Measurements from ENCODE around the gene KCNMB3.
"Not testable (repeated sequence)": the region's sequence is repeated elsewhere in the genome, so short reads cannot be mapped to it uniquely, and the experiment has no call there.

KCNMB3 gene

DNA sequence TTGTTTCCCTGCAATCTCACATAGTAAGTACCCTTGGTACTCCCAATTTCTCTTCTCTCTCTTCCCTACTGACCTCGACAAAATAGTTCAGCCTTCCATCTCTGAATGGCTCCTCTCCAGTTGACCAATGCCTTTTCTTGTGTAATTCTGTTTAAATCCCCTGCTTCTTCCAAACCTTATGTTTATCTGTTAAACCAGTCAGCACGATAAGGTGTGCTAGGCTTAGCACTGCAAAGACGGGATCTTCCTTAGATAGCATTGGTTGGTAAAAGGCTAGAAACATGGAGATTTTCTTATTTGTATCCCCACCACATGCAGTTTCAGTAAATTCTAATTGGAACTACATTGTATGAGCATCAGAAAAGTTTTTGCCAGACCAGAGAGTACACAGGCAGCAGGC is 25.8 kb upstream of the KCNMB3 start:
- TF ChIP-seq, protein P1, sequence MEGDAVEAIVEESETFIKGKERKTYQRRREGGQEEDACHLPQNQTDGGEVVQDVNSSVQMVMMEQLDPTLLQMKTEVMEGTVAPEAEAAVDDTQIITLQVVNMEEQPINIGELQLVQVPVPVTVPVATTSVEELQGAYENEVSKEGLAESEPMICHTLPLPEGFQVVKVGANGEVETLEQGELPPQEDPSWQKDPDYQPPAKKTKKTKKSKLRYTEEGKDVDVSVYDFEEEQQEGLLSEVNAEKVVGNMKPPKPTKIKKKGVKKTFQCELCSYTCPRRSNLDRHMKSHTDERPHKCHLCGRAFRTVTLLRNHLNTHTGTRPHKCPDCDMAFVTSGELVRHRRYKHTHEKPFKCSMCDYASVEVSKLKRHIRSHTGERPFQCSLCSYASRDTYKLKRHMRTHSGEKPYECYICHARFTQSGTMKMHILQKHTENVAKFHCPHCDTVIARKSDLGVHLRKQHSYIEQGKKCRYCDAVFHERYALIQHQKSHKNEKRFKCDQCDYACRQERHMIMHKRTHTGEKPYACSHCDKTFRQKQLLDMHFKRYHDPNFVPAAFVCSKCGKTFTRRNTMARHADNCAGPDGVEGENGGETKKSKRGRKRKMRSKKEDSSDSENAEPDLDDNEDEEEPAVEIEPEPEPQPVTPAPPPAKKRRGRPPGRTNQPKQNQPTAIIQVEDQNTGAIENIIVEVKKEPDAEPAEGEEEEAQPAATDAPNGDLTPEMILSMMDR (conservative IDR thresholded peaks at IDR 0.05; ENCODE audit: low read depth): no peak
- DNase-seq (ENCODE audit: low spot score): no peak
- no peak overlapping the region for H3K27ac ChIP-seq
- ChIA-PET POLR2A (ENCODE audit: low non-redundant PET) (no interaction called here), CTCF (no interaction called here)

DNA sequence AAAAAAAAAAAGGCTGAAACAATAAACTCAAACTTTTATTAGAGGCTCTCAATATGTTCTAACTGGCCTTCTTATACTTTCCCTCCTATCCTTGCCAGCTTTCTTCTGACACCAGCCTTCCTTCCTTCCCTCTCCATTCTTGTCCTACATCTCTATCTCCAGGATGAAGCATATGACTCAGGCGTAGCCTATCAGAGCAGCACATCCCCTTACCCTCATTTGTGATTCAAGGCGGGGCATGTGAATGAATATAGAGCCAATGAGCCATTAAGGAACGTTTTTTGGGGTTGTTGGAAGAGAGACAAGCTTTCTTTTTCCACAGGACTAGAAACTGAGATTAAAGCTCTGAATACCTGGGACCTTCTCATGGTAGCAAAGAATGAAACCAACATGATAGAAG is 25.1 kb upstream of the KCNMB3 start:
- CTCF ChIA-PET: no interaction called here
- no peak overlapping the region for H3K27ac ChIP-seq
- POLR2A ChIA-PET (ENCODE audit: low non-redundant PET): no interaction called here
- no peak for DNase-seq (ENCODE audit: low spot score)
- TF ChIP-seq, protein P1 (conservative IDR thresholded peaks at IDR 0.05; ENCODE audit: low read depth): no peak

DNA sequence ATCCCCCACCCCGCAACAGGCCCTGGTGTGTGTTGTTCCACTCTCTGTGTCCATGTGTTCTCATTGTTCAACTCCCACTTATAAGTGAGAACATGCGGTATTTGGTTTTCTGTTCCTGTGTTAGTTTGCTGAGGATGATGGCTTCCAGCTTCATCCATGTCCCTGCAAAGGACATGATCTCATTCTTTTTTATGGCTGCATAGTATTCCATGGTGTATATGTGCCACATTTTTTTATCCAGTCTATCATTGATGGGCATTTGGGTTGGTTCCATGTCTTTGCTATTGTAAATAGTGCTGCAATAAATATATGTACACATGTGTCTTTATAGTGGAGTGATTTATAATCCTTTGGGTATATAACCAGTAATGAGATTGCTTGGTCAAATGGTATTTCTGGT is 23.5 kb upstream of the KCNMB3 start:
- CTCF ChIA-PET; H3K27ac ChIP-seq; DNase-seq (ENCODE audit: low spot score); POLR2A ChIA-PET (ENCODE audit: low non-redundant PET): not testable (repeated sequence)

DNA sequence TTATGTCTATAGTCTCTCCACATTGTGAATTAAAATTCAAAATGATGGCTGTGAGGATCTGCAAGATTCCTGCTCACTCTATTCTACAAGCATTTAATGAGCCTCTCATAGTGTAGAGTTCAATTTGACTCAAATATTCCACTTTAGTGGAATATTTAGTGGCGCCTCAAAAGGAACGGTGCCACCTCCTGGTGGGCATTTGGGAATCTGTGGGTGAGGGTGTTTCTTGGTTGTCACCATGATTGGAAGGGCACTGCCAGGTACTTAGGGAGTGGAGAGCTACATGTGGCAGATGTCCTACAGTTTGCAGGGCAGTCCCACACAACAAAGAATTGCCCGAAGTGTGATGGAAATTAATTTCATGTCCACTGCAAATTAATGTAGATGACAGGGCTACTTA is 21.5 kb upstream of the KCNMB3 start:
- DNase-seq (ENCODE audit: low spot score): no peak
- TF ChIP-seq, protein P1 (conservative IDR thresholded peaks at IDR 0.05; ENCODE audit: low read depth): no peak
- no peak overlapping the region for H3K27ac ChIP-seq
- ChIA-PET CTCF (interaction anchor here (0.7 to 1.4 kb wide), 2 partner anchors 166 to 1873 kb away, joined by 3 to 4 read pairs; no protein-coding TSS in a partner anchor), POLR2A (ENCODE audit: low non-redundant PET) (no interaction called here)

DNA sequence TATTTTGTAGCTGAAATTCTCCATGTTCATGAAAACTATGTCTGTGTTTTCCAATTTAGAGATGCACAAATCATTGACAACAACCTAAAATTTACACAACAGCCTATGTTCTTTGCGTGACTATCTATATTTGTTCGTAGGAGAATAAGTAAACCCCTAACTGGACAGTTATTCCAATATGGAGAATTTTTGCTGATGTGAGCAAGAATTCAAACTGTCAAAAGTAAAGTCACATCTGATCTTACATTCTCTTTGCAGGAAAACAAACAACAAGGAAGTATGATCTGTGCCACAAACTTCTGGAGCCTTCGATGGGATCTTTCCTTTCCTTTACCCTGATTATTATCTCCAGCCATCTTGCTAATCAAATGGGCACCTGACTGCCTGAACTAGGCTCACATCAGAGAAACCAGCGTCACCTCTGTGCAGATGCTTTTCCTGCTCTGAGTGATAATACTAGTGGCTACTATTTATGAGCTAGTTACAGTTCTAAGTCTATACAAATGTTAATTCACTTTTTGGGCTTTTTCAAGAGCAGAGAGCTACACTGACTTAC is 18.3 kb upstream of the KCNMB3 start:
- ChIA-PET CTCF (interaction anchor here (0.6 to 0.7 kb wide), 2 partner anchors 47 to 130 kb away, joined by 3 read pairs; no protein-coding TSS in a partner anchor), POLR2A (ENCODE audit: low non-redundant PET) (no interaction called here)
- no peak overlapping the region for H3K27ac ChIP-seq
- no peak for DNase-seq (ENCODE audit: low spot score)
- TF ChIP-seq, protein P1 (conservative IDR thresholded peaks at IDR 0.05; ENCODE audit: low read depth): no peak

DNA sequence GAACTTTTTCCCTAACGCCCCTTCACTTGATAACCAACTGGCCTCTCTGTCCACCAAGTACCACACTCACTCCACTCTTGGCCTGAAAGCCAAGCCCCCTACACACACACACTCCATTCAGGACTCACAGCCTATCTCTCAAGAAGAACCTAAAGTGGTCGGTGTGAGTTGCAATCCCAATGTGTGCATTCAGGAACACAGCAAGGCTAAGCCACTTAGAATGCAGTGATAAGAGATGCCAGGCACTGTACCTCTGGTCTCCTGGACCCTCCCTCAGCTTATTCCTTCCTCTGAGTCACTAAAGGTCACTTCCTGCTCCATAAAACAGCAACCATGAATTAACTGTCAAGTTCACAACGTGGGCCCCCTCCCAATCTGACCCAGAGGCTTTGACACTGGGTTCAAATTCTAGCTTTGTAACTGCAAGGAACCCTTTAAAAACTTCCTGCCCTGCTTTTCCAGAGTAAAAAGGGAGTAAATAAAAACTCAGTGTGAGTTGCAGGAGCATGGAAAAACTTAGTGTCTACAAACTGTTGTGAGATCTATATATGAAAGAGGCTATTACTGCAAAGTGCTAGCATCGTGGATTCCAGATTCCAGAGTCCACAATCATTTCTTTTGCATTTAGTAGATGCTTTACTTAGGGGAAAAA is 17.6 kb upstream of the KCNMB3 start:
- H3K27ac ChIP-seq: no peak overlapping the region
- DNase-seq (ENCODE audit: low spot score): no peak
- POLR2A ChIA-PET (ENCODE audit: low non-redundant PET): no interaction called here
- TF ChIP-seq, protein P1 (conservative IDR thresholded peaks at IDR 0.05; ENCODE audit: low read depth): no peak
- CTCF ChIA-PET: interaction anchor here (0.7 kb wide), 1 partner anchor 10 kb away, joined by 4 read pairs; no protein-coding TSS in a partner anchor

DNA sequence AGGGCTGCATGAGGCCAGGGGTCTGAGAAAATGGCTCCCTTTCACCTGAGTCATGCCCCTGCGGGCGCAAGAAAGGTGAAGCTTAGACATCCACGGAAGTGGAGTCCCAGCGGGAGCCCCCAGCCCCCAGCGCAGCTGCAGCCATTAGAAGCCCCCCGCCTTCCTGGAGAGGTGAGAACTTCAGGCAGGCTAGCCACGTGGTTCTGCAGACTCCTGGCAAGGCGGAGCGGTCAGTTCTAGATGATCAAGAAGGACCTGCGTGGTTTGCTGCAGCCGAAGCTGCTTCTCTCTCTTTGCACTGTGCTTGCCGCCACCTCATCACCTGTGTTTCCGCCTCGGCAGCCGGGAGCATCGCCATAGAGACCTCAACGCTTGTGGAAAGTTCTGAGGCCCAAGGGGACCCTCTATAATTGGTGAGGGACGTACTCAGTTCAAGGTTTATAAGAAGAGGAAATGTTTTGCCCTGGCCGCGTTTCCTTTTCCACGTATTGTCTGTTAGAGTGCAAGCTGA is 15.8 kb upstream of the KCNMB3 start:
- ChIA-PET CTCF (no interaction called here), POLR2A (ENCODE audit: low non-redundant PET) (no interaction called here)
- H3K27ac ChIP-seq: no peak overlapping the region
- TF ChIP-seq, protein P1 (conservative IDR thresholded peaks at IDR 0.05; ENCODE audit: low read depth): no peak
- no peak for DNase-seq (ENCODE audit: low spot score)

All from RWPE1 (cell line).